Mammary epithelial cell (primary cell): ENCODE measurements around the gene TBC1D16.

Experiments used
- EZH2 ChIP-seq: IDR thresholded peaks from 2 replicates; pipeline ENCODE4 v1.6.1; 2012; ENCODE audit warnings: low read length, inconsistent platforms, borderline replicate concordance
- TF ChIP-seq, protein P1 (sequence below), 2 donors: IDR thresholded peaks in 1 of 2; conservative IDR thresholded peaks in 1 of 2; 2 replicates each; pipeline ENCODE4 v1.5.1; 2011 to 2012; ENCODE audit warnings: inconsistent platforms in 2 of 2, low read length in 2 of 2, mild to moderate bottlenecking in 2 of 2, control low read depth in 1 of 2, low read depth in 1 of 2; ENCODE audit not compliant: insufficient read depth in 1 of 2; ENCODE audit errors: extremely low read depth in 1 of 2

DNA sequence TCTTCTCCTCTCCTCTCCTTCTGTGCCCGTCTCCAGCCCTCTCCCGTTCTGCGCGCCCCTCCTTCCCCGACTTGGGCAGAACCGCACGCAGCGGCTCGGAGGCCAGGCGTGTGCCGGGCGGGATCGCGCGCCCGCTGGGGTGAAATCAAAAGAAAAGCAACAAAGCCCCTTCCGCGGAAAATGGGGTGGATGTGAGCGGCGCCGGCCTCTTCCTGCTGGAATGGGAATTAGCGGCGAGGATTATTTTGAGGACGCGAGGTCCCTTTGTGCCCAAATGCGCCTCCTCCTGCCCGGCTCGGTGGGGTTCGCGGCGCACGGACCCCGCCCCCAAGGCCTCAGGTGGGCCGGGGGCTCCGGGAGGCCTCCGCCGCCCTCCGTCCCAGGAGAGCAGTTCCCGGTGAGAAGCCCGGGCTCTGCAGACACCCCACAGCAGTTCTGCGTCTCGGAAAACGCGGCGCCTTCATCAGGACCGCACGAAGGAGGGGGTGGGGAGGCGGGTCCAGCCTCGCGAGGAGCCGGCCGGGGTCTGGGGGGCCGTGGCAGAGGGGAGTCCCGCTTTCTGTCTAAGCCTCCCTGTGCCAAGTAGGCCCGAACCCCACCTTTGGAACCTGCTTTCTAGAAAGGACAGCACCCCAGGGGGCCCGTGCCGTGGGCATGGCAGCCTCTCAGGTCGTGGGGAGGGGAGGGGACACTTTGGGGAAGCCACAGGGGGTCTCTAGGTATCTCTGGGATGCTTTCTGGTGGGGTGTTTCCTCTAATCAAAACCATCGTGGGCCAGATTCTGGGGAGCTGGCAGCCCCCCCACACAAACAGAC, 105.4 kb downstream of the TBC1D16 start:
- TF ChIP-seq, protein P1, sequence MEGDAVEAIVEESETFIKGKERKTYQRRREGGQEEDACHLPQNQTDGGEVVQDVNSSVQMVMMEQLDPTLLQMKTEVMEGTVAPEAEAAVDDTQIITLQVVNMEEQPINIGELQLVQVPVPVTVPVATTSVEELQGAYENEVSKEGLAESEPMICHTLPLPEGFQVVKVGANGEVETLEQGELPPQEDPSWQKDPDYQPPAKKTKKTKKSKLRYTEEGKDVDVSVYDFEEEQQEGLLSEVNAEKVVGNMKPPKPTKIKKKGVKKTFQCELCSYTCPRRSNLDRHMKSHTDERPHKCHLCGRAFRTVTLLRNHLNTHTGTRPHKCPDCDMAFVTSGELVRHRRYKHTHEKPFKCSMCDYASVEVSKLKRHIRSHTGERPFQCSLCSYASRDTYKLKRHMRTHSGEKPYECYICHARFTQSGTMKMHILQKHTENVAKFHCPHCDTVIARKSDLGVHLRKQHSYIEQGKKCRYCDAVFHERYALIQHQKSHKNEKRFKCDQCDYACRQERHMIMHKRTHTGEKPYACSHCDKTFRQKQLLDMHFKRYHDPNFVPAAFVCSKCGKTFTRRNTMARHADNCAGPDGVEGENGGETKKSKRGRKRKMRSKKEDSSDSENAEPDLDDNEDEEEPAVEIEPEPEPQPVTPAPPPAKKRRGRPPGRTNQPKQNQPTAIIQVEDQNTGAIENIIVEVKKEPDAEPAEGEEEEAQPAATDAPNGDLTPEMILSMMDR (conservative IDR thresholded peaks at IDR 0.05 in 1 of 2, IDR thresholded peaks at IDR 0.05 in 1 of 2; ENCODE audit: extremely low read depth in 1 of 2, insufficient read depth in 1 of 2, low read depth in 1 of 2, low read length in 2 of 2) = no peak
- peak; percentile 20 for TF ChIP-seq EZH2
